Peyer's patch (tissue), 4 donors: ENCODE results near the gene B9D2.
A peak's percentile ranks its signal among the peaks of the same experiment; 100 is the strongest.

Experiments used
- CTCF ChIP-seq, 6 experiments: fragments of 450-650 bp in 4 of 6; fragments of 200-600 bp in 2 of 6; sonication (generic) in 1 of 6; IDR thresholded peaks; one replicate each; pipeline ENCODE4 v1.5.1; 2017 to 2019; ENCODE audit warnings: antibody characterized with exemption in 6 of 6, mild to moderate bottlenecking in 3 of 6, moderate library complexity in 1 of 6
- POLR2A ChIP-seq, 2 donors: fragments of 450-650 bp; IDR thresholded peaks; one replicate each; pipeline ENCODE4 v1.5.1; 2017; ENCODE audit warnings: antibody characterized with exemption in 2 of 2, mild to moderate bottlenecking in 2 of 2, moderate library complexity in 2 of 2

- TF ChIP-seq CTCF (IDR thresholded peaks at IDR 0.05): peak in 2 of 6 experiments; percentile 26
- no peak for TF ChIP-seq POLR2A (IDR thresholded peaks at IDR 0.05)
Observed at GRCh38 chr19:41408256-41408655, 44.3 kb upstream of the B9D2 start.
